Uterus (tissue), 2 donors: ENCODE measurements around the gene HSFX4.

Experiments
- POLR2A ChIP-seq, 2 donors: fragments of 450-650 bp; IDR thresholded peaks; one replicate each; pipeline ENCODE4 v1.6.1; 2016; ENCODE audit warnings: antibody characterized with exemption in 2 of 2, mild to moderate bottlenecking in 1 of 2, moderate library complexity in 1 of 2
- TF ChIP-seq, protein P1 (sequence below), 4 experiments: fragments of 200-600 bp in 2 of 4; fragments of 450-650 bp in 2 of 4; sonication (generic) in 2 of 4; IDR thresholded peaks; one replicate each; pipeline ENCODE4 v1.5.1; 2016 to 2019; ENCODE audit warnings: antibody characterized with exemption in 4 of 4, mild to moderate bottlenecking in 2 of 4, moderate library complexity in 1 of 4

DNA sequence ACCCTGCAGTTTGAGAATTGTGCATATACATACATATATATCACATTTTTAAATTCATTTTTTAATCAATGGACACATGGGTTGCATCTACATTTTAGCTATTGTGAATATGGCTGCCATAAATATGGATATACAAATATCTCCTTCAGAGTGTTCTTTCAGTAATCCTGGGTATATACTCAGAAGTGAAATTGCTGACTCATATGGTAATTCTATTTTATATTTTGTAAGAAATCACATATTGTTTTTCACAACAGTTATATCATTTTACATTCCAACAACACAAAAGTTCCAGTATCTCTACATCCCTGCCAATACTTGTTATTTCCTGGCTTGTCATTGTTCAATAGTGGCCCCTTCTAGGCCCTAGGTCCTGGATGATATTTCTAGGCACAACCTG is 20.6 kb upstream of the HSFX4 start:
- TF ChIP-seq, protein P1, sequence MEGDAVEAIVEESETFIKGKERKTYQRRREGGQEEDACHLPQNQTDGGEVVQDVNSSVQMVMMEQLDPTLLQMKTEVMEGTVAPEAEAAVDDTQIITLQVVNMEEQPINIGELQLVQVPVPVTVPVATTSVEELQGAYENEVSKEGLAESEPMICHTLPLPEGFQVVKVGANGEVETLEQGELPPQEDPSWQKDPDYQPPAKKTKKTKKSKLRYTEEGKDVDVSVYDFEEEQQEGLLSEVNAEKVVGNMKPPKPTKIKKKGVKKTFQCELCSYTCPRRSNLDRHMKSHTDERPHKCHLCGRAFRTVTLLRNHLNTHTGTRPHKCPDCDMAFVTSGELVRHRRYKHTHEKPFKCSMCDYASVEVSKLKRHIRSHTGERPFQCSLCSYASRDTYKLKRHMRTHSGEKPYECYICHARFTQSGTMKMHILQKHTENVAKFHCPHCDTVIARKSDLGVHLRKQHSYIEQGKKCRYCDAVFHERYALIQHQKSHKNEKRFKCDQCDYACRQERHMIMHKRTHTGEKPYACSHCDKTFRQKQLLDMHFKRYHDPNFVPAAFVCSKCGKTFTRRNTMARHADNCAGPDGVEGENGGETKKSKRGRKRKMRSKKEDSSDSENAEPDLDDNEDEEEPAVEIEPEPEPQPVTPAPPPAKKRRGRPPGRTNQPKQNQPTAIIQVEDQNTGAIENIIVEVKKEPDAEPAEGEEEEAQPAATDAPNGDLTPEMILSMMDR (IDR thresholded peaks at IDR 0.05), result no peak
- TF ChIP-seq POLR2A (IDR thresholded peaks at IDR 0.05), result no peak
